GM18508 (cell line): ENCODE measurements around the gene ZNF587.
"Not testable (repeated sequence)": the region's sequence is repeated elsewhere in the genome, so short reads cannot be mapped to it uniquely, and the experiment has no call there.

Experiments
- ATAC-seq: cut with Tn5 transposase; IDR thresholded peaks from one replicate; pipeline ENCODE4 v1.9.1; 2021; ENCODE audit warnings: moderate number of reproducible peaks; ENCODE audit not compliant: insufficient read depth, unreplicated experiment

Gene ZNF587

GRCh38 chr19:57849666-57850473, at the start of gene ZNF587:
TSS of gene ZNF587 (plus strand) at chr19:57849859. CDS start at chr19:57850039, 180 bp downstream.
- peak; percentile 84 for ATAC-seq

- ATAC-seq = no peak
Measured at GRCh38 chr19:57800696-57801095, 49.0 kb upstream of the ZNF587 start.

GRCh38 chr19:57802269-57802668, 47.4 kb upstream of the ZNF587 start:
- ATAC-seq = no peak

- ATAC-seq = no peak
Measured at GRCh38 chr19:57803265-57803593, 46.4 kb upstream of the ZNF587 start.

GRCh38 chr19:57803594-57804325, 45.9 kb upstream of the ZNF587 start:
- ATAC-seq = no peak

GRCh38 chr19:57807541-57807940, 42.1 kb upstream of the ZNF587 start:
- no peak for ATAC-seq

- ATAC-seq = not testable (repeated sequence)
Measured at GRCh38 chr19:57810410-57811295, 39.0 kb upstream of the ZNF587 start.

GRCh38 chr19:57812226-57812625, 37.4 kb upstream of the ZNF587 start:
- peak; percentile 37 for ATAC-seq

- ATAC-seq = not testable (repeated sequence)
Measured at GRCh38 chr19:57812975-57813820, 36.5 kb upstream of the ZNF587 start.

- ATAC-seq = no peak
Measured at GRCh38 chr19:57813919-57814504, 35.6 kb upstream of the ZNF587 start.

- ATAC-seq = peak; percentile 67
Measured at GRCh38 chr19:57814505-57815246, 35.0 kb upstream of the ZNF587 start, which contains the start of gene ZNF552. TSS of gene ZNF552 (minus strand) at chr19:57814913. CDS start at chr19:57814743, 170 bp downstream.

- ATAC-seq = no peak
Measured at GRCh38 chr19:57815247-57816075, 34.2 kb upstream of the ZNF587 start.

- ATAC-seq = no peak
Measured at GRCh38 chr19:57816652-57817051, 33.0 kb upstream of the ZNF587 start.

GRCh38 chr19:57817976-57818375, 31.7 kb upstream of the ZNF587 start:
- ATAC-seq = no peak

GRCh38 chr19:57818378-57818777, 31.3 kb upstream of the ZNF587 start:
- ATAC-seq = no peak

GRCh38 chr19:57819475-57820148, 30.0 kb upstream of the ZNF587 start:
- peak; percentile 71 for ATAC-seq

- ATAC-seq = no peak
Measured at GRCh38 chr19:57820599-57820998, 29.1 kb upstream of the ZNF587 start.
